OCI-LY1 (cell line): ENCODE measurements around the gene KLF7.

Experiments
- CTCF ChIP-seq: fragments of 200-600 bp; sonication (generic), shearing (Covaris generic); IDR thresholded peaks from 2 replicates; pipeline ENCODE4 v1.5.1; 2017; ENCODE audit warnings: mild to moderate bottlenecking, antibody characterized with exemption, low read length, moderate library complexity, mixed read lengths
- EZH2 ChIP-seq: fragments of 200-600 bp; sonication (generic), shearing (Covaris generic); IDR thresholded peaks from 2 replicates; pipeline ENCODE4 v1.8.0; 2017; ENCODE audit warnings: borderline replicate concordance, mixed run types, mild to moderate bottlenecking, antibody characterized with exemption, low read length, moderate library complexity, mixed read lengths

GRCh38 chr2:207184348-207184747 is 18.6 kb upstream of the KLF7 start:
- no peak for TF ChIP-seq CTCF
- TF ChIP-seq EZH2: no peak
